HG02885 (cell line): ENCODE results near the gene PLK2.

ENCODE experiments used
- ATAC-seq: cut with Tn5 transposase; IDR thresholded peaks from one replicate; pipeline ENCODE4 v1.9.1; 2021; ENCODE audit warnings: mild to moderate bottlenecking; ENCODE audit not compliant: unreplicated experiment, poor library complexity

The PLK2 gene

DNA sequence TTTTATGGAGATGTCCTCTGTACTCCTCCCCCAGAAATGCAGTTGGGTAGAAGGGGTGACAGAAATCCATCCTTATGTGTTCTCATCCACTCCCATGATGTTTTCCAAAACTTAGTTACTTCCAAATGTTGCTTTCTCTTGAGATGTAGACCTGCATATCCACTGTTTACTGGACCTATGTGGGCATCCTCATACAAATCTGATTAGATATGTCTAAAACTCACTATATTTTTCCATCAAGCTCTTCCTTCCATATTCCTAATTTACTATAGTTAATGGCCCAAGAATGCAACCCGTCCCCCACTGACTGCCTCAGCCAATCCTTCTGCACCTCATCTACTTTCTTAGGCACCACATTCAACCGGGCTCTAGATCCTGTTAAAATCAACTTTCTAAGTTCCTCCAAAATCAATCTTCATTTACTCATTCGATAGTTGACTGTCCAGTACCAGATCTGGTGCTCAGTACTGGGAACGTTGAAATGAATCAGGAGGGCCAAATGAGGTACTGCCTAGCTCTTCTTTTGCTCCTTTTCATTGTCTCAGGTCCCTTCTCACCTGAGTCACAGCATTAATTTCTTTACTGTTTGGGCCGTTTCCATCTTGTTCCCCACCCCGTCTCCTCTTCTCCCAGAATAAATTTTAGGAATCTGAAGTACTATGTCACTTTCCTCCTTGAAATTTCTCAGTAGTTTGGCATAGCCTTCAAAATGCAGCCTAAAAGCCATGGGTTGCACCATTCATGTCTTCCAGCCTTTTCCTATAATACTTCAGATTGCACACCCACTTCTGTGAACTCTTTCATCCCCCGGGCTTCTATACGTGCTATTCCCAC, 7.9 kb downstream of the PLK2 start:
- no peak for ATAC-seq

DNA sequence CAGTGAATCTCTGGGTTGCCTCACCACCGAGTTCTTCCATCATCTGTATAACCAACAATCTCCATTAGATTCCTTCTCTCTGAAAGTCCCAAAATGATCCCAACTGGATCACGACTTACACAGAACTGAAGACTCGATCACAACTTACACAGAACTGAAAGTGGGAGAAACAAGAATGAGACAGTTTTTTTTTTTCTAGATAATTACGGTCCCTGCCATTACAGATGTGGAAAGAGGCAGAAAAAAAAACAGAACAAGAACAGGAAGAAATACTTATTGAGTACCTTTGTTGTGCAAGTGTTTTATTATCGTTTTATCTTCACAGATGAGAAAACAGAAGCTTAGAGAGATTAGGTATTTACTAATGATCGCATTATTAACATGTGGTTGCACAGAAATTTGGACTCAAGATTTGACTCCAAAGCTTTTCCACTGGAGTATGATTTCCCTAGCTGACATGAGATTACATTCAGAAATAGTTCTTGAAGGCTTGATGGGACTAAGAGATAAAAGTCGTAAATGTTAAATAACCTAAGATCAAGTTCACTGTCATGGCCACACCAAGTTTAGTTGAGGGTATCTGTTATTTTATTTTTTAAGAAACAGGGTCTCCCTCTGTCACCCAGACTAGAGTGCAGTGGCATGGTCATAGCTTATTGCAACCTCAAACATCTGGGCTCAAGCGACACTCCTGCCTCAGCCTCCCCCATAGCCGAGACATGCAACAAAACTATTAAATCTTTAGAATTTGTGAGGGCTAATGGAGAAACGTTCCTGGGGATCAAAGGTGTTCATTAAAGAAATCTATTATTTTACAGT, 8.9 kb downstream of the PLK2 start:
- ATAC-seq, result no peak

DNA sequence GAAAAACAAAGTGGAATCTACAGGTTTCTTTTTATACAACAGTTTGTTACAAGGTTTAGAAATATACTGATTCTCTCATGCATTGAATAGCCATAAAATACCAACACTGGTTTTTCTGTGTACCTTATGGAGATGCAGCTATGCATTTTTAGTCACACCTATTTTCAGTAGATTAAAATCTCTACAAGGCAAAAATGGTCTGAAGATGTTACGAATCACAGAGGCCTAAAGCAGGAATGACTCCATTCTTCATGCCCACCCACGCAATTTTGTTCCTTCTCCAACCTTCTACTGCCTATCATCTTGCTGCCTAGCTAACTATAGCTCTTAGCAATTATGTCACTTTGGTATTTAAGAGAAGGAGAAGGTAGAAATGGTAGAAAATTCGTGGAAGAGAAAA, 9.9 kb downstream of the PLK2 start:
- no peak for ATAC-seq

DNA sequence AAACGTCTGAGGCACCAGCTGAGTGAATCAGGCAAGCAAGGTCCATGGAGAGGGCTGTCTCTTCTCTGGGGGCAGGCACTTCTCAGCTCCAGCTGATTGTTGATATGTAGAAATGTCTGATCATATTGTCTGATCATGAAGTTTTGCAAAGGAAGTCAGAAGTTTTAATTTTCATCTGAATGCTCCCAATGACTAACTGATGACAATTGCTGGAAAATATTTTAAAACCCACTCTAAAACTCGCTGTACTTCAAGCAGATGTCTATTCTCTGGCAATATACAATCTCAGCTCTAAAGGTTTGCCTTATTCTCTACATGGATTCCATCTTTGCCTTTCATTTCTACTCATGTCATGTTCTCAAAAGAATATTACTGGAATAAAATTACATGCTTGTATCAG, 12.7 kb downstream of the PLK2 start:
- no peak for ATAC-seq

DNA sequence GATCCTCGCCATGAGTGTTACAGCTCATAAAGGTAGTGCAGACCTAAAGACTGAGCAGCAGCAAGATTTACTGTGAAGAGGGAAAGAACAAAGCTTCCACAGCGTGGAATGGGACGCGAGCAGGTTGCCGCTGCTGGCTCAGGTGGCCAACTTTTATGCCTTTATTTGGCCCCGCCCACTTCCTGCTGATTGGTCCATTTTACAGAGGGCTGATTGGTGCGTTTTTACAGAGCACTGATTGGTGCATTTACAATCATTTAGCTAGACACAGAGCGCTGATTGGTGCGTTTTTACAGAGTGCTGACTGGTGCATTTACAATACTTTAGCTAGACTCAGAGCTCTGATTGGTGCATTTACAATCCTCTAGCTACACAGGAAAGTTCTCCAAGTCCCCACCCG, 13.9 kb downstream of the PLK2 start:
- ATAC-seq, result no peak

DNA sequence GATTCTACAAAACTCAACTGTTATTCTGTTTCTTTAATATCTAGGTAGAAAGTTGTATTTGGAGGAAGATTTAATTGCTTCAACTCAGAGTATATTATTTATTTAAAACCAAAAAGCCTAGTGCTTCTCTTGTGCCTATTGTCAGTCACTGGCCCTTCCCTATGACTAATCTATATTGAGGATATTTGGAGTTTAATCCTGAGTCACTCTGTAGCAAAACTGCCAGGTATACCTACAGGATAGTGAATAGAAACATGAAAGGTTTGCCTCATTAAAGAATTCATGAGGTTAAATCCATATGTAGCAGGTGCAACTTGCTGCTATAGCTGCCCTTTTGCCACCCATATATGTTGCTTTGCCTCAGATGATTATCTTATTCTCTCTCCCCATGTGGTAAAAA, 15.1 kb downstream of the PLK2 start:
- no peak for ATAC-seq

DNA sequence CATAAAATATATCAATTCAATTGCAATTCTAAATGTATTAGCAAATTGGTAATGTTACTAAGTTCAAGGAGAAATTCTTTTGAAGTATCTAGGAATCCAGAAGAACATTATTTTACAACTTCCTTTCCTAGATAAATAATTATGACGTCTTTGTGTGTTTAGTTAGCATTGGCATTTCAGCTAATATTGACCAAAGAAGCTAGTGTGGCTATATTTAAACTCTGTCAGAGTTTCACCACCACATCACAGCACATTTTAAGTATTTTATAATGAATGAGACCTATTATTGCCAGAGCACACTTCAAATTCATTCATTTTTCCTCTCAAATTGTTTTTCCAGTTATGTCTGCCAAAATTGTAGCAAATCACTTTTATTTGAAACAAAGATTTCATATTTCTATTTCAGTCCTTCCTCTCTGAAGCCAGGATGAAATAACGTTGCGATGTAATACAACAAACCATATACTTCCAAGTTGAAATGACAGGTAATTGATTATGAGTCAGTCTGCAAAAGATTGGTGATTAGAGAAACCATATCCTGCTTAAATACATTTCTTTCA, 18.9 kb downstream of the PLK2 start:
- ATAC-seq, result no peak

DNA sequence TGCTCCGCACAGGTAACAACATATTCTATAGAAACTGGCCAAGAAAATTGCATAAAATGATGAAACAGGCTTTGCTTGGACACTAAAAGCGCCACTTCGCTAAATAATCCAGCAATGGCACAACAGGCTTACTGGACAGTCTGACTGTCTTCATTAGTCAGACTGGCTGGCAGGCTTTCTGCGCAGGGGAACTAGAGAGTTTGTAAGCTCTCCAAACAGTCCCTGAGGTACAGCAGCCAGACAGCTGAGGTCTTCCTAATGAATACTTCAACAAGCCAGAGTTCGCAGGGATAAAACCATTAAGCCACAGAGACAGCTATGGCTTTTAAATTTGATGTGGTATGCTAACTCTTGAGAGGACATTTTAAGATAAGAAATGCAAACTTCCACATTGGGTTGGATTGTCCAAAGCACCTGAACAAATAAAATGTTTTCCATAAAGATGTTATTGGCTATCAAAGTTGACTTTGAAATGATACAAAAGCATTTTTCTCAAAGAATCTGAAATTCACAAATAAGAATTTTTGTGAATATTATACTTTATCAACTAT, 20.7 kb downstream of the PLK2 start:
- ATAC-seq, result no peak

DNA sequence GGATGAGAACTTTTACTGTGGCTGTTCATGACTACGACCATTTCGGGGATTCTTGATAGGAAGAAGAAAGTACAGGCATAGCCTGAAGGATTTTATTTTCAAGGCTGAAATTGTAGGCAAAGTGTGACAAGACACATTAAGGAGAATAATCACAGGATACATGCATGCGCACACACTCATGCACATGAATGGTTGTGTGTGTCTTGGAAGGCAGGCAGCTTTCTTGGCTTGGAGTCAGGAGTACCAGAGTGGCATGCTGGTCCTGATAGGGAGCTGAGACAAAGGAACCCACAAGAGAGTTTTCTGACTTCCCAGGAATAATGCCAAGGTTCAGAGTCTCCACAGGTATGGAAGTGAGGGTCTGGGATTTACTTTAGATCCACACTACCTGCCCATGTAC, 22.2 kb downstream of the PLK2 start:
- ATAC-seq, result no peak

DNA sequence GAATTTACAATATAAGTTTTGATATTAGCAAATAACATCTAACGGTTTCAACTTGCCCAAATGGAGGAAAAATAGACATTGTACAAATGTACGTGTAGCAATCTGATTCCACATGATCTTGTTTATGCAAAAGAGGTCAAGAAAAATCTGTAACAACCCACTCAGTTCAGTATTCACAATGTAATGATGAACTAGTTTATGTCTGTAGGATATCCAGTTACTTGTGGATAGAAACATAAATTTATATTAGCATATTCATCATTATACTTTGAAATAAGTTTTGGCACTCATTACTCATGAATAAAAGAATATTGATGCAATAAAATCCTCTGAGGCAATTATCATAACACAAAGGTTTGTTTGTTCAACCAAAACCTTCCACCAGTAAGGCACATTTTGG, 28.1 kb downstream of the PLK2 start:
- no peak for ATAC-seq

DNA sequence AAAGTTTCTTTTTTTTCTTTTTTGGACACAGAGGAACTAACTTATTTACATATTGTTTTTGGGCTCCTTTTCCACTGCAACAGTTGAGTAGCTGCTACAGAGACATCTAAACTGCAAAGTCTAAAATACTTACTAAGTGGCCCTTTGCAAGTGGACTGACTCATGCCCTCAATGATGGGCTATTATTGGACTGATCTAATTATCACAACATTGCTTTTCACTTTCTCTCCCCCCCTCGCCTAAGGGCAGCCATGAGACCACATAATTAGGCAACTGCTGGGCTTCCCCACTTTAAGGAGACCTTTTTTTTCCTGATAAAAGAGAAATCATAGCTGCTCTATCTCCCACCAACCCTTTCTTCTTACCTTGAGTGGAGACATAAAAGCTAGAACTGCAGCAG, 47.0 kb downstream of the PLK2 start:
- ATAC-seq, result no peak

DNA sequence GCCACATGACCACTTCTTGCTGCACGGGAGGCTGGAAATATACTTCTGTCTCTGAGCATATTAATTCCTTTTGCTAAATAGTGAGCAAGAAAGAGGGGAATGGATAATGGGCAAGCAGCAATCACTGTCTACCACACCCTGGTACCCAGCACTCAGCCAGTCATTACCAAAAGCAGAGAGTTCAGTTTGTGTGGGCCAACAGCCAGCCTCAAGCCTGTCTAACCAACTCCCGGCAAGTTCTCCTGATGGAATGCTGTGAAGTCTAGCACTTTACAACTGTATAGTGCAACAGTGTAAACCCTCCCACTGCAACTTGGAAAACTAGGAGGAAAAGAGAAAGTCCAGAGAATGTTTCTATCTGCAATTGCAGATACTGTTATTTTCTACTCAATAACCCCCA, 47.8 kb downstream of the PLK2 start:
- ATAC-seq, result no peak

DNA sequence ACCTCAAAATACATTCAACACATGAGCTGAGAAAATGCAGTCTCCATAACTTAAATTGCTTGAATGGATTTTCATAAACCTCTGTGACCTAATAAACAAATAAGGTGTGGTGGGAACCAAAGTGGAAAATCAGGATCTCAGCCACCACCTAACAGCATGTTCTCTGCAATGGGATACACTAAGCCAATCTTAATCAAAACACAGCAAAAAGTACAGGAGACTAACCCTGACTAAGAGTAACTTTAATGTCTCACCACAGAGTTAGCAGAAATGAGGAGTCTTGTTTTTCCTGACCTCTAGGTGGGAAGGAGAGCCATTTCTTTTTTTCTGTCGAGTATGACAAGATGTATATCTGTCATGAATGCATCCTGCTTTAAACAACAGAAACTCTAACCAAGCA, 48.5 kb downstream of the PLK2 start:
- no peak for ATAC-seq

DNA sequence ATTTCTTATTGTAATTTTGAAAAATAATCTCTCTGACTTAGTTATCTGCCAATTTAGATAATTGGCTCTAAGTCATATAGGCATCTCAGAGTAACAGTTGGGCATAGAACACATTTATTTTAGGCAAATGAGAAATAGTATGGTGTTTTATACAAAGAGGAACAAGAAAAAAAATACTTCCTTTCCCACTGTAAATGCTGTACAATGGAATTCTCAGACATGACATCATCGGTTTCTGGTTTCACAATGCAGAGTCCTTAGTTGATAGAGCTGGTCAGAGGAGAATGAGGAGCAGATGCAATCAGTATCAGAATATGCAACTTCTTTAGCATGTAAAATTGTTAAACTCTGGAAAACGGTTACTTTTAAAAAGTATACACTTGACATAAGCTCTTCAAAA, 49.4 kb downstream of the PLK2 start:
- ATAC-seq, result no peak

DNA sequence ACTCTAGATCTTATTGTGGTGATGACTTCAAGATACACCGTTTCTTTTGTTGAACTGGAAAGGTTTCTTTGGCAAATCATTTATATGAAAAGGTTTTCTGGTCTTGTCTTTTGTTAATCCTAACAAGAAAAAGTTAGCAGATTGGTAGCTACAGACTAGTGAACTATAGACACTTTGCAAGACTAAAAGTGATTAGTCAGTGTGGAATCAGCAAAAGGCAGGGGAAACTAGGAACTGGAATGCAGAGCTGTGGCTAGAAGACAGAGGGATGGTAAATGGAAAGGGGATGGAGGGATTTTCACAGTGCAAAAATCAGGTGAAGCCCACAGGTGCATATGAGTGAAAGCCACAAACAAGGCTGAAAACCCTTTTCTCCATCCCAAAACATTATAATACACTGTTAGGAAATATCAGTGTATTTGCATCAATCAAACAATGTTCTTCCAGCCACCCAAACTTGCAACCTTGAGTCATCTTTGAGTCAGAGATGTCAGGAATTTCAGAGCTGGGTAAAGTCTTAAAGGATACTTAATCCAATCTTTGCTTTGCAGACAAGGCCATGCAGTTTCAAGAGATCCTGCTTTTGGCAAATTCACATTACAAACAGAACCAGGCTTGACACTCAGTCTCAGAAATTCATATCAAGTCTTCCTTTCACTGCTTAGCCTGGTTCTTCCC, 52.7 kb downstream of the PLK2 start:
- ATAC-seq, result no peak

DNA sequence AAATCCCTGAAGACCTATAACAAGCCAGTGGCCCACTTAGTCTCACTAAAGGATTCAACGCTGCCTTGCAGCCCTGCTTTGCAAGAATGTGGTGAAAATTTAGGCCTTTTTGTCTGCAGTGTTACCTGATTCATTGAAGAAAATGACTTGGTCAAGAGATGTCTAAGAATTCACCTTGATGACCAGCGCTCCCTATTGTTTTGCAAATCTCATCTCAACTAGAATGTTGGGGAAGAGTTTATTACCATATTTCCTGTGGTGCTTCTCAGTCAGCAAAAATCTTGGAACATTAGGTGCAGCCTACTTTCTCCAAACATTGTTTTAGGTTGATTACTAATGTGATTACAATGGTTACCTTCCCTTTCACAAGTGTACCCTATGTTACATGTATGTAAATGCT, 53.5 kb downstream of the PLK2 start:
- ATAC-seq, result no peak

DNA sequence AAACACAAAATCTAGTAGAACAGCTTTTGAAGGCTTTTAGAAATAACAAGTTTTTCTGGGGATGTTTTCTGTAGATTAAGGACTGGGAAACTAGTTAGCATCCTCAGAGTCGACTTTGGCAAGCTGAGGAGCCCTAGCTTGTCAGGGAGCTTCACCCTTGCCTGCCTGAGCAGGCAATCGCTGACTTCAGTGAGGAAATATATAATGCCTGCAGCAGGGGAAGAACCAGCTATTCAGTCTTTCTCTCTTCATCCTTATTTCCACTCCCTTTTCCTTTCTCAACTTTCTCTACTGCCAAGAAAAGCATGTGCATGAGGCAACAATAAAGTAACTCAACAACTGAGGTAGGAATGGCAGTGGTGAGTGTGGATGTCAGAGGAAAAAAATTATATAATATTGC, 54.7 kb downstream of the PLK2 start:
- no peak for ATAC-seq

DNA sequence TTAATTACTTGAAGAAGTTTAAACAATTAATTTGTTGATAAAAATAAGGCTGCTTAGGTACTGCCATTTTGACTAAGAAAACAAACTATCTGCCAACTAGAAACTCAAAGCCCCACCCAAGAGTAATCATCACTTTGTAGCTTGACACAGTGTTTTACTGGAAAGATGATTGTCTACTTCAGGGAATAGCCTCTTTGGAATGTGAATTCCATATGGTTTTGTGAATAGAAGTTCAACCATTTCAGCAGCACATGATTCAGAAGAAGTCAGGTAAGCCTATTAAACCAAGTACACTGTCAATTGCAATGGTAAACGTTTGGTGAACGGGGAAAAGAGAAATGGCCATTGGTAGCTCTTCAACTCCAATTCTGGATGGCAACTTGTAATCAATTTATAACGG, 55.2 kb downstream of the PLK2 start:
- ATAC-seq, result no peak
